NAMALWA (cell line): ENCODE results near the gene ARPC2.
"Not testable (repeated sequence)": the region's sequence is repeated elsewhere in the genome, so short reads cannot be mapped to it uniquely, and the experiment has no call there.

Source experiments
- DNase-seq: peaks from one replicate; pipeline ENCODE4 v3.0.0-alpha.2; 2015; ENCODE audit warnings: low spot score

Gene ARPC2

GRCh38 chr2:218270721-218271486 is 53.9 kb downstream of the ARPC2 start:
- peak; percentile 53 for DNase-seq

- DNase-seq: no peak
Observed at GRCh38 chr2:218271487-218271797, 54.5 kb downstream of the ARPC2 start.

GRCh38 chr2:218271865-218272530 is 55.0 kb downstream of the ARPC2 start:
- peak; percentile 37 for DNase-seq

- DNase-seq: peak; percentile 92
Observed at GRCh38 chr2:218272531-218273212, 55.7 kb downstream of the ARPC2 start.

GRCh38 chr2:218273214-218273907 is 56.4 kb downstream of the ARPC2 start:
- DNase-seq: not testable (repeated sequence)

- DNase-seq: no peak
Observed at GRCh38 chr2:218273908-218274249, 56.9 kb downstream of the ARPC2 start.

GRCh38 chr2:218274586-218274985 is 57.6 kb downstream of the ARPC2 start:
- no peak for DNase-seq

- no peak for DNase-seq
Observed at GRCh38 chr2:218275371-218276072, 58.5 kb downstream of the ARPC2 start.

- DNase-seq: no peak
Observed at GRCh38 chr2:218276986-218277755, 60.2 kb downstream of the ARPC2 start.

- no peak for DNase-seq
Observed at GRCh38 chr2:218277921-218278320, 60.9 kb downstream of the ARPC2 start.

GRCh38 chr2:218278531-218279360 is 61.8 kb downstream of the ARPC2 start:
- no peak for DNase-seq

- DNase-seq: no peak
Observed at GRCh38 chr2:218280260-218280870, 63.4 kb downstream of the ARPC2 start.

GRCh38 chr2:218281449-218281848 is 64.5 kb downstream of the ARPC2 start:
- no peak for DNase-seq

GRCh38 chr2:218282173-218282991 is 65.4 kb downstream of the ARPC2 start:
- DNase-seq: no peak

GRCh38 chr2:218284106-218284811 is 67.3 kb downstream of the ARPC2 start:
- no peak for DNase-seq

- DNase-seq: no peak
Observed at GRCh38 chr2:218285604-218286003, 68.6 kb downstream of the ARPC2 start.

- DNase-seq: peak; percentile 65
Observed at GRCh38 chr2:218286570-218287459, 69.8 kb downstream of the ARPC2 start.
